IMR-90 (cell line): Measurements from ENCODE around the gene NDST3.

Experiments
- CTCF ChIP-seq: conservative IDR thresholded peaks from 2 replicates; pipeline ENCODE4 v1.5.1; 2012; ENCODE audit warnings: mild to moderate bottlenecking, low read depth, low read length, improper control_type of control experiment
- POLR2A ChIP-seq: IDR thresholded peaks from 2 replicates; pipeline ENCODE4 v1.6.1; 2012; ENCODE audit warnings: mild to moderate bottlenecking, low read depth, low read length

DNA sequence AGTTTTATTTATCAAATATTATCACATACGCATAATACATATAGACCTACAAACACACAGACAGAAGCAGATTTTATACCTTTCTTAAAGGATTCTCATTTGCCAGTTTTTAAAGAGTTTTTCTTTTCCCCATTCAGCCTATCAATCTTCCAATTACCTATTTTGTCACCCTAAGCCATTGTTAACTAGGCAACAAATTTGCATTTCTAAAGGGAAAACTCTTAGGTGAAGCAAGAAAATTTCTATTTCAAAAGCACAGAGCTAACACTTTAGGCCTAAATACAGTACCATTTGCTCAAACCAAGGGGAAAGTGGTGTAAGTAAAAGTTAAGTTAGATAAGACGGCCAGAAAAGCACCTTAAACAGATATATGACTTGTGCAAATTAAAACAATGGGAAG, 156.6 kb downstream of the NDST3 start:
- TF ChIP-seq CTCF (no peak), POLR2A (no peak)
